Superior temporal gyrus (tissue), 1 donor: ENCODE data around the gene GET4.

Experiments used
- DNase-seq: peaks from one replicate; pipeline ENCODE4 v3.0.0-alpha.2; 2016; ENCODE audit errors: extremely low spot score

GET4 gene

DNA sequence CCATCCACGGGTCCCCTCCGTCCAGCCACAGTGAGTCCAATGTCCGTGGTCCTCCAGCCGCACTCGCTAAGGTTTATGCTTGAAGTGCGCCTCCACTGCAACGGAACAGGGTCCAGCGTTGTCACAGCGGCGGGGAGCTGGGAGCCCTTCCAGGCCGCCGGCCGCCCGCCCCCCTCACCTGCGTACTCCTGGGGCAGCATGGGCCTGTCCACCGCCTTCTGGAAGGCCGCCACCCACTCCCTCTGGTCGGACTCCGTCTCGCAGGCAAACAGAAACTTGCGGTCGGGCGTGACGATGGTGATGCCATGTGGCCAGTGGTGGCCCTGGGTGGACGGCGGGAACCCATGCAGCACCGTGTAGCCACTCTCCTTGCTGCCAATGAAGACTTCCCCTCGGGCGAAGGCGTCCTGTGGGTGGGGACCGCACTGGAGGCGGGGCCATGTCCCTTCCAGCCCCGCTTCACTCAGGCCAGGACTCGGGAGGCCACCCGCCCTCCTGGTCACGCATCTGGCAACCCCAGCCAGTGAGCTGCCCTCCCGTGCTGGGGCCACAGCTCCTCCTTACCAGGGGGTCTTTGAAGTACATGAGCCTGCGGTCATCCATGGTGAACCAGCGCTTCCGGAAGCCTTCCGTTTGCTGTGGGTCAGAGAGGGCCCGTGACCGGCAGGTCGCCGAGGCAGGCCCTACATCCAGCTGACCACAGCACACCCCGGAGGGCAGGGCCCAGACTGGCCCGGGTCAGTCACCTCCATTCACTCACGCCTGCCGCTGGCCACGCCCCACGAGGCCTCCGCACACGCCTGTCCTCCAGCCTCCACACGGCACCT, 22.7 kb downstream of the GET4 start:
- DNase-seq, result no peak

DNA sequence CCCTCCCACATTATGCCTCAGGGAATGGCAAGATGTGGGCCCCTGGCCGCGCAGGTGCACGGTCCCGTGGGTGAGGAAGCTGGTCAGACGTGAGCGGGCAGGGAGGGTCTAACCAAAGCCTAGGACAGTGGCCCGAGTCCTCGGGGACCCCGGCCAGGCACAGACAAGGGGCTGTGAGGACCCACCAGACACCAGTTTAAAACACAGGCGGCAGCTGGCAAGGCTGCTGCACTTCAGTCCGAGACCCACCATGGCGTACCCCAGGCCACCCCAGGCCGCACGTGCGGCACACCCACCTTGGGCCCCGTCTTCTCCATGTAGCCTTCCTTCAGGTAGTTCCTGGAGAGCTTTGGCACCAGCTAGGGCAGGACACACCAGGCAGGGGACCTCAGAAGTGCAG, 23.5 kb downstream of the GET4 start:
- DNase-seq, result no peak

DNA sequence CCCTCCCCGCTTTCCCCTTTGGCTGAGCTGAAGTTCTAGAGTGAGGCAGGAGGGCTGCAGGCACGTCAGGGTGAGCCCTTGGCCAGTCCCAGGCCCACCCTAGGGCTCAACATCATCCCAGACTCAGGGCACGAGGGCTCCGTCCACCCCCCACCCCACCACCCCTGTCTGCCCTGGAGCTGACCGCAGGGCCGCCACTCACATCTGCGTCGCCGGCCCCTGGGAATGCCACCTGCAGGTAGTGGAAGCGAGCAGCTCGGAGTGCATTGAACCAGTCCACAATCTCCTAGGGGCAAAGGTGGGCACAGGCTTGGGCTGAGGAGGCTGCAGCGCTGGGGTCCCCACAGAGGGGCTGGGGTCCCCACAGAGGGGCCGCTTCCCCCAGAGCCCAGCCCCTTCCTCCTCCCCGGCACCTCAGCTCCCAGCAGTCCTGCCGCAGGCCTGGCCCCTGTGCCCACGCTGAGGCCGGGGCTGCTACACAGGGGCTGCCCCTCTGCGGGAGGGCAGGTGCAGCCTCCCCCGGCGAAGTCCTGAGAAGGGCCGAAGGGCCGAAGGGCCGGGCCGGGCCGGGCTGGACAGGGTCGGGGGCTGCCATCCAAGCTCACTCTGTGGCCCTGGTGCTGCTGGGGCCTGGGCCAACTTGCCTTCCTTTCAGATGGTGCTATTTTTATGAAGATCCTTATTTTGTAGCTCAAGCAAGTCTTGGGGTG, 24.1 kb downstream of the GET4 start:
- DNase-seq, result no peak

DNA sequence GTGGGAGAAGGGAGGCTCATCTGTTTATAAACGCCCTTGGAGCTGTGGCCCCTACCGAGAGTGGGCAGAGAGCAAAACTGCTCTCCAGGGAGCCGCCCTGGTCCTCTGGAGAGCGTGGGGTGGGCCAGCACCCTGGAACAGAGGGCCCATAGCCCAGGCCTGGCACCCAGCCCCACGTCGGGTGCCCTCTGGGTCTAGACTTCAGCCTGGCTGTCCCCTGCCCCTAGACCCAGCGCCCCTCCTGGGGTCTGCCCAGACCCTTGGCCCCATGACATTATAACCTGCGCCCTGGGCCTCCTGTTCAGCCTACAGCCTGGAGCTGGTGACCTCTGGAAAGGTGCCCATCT, 24.7 kb downstream of the GET4 start:
- DNase-seq, result no peak

DNA sequence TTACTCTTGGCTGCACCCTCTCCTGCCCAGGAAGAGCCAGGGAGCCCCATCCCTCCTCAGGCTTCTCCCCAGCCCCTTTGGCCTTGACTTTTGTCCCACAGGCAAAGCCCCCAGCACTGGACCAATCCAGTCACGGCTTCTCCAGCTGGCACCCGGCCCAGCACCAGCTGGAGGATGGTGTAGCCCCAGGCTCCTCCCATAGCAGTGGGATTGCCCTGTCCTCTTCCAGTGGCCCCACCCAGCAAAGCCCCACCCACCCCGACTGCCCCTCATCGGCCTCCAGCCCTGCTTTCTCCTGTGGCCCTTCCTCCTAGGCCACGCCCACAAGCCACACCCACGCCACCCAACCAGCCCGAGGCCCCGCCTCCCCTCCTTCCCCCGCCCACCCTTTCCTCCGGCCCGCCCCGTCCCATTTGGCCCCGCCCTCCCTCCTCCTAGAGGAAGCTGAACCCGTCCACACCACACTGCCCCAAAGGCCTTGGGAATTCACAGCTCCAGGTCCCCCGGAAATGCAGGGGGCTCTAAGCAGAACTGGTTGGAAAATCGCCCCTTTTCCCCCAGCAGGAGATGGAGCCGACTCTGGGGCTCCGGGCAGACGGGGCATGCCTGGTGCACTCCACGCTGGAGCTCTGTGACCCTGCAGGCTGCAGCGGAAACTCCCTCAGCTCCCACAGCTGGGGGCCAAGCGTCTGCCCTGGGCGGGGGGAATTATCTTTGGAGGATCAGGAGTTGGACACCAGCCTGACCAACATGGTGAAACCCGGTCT, 25.2 kb downstream of the GET4 start:
- peak; percentile 37 for DNase-seq

DNA sequence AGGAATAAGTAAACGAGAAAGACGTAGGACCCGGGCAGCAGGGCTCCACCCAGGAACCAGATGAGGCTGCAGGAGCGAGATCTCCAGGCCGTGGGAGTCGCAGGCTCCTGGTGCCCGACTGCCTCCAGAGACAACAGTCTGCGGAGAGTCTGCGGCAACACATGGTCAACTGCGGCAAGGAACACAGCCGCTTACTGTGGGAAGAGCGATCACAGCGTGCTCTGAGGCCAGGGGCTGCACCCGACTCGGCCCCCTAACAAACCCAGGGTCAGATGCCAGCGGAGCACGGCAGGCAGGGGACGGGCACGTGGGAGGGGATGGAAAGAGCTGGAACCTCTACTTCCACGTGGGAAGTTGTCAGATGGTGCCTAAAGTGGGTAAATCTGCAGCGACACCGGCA, 26.6 kb downstream of the GET4 start:
- no peak for DNase-seq

DNA sequence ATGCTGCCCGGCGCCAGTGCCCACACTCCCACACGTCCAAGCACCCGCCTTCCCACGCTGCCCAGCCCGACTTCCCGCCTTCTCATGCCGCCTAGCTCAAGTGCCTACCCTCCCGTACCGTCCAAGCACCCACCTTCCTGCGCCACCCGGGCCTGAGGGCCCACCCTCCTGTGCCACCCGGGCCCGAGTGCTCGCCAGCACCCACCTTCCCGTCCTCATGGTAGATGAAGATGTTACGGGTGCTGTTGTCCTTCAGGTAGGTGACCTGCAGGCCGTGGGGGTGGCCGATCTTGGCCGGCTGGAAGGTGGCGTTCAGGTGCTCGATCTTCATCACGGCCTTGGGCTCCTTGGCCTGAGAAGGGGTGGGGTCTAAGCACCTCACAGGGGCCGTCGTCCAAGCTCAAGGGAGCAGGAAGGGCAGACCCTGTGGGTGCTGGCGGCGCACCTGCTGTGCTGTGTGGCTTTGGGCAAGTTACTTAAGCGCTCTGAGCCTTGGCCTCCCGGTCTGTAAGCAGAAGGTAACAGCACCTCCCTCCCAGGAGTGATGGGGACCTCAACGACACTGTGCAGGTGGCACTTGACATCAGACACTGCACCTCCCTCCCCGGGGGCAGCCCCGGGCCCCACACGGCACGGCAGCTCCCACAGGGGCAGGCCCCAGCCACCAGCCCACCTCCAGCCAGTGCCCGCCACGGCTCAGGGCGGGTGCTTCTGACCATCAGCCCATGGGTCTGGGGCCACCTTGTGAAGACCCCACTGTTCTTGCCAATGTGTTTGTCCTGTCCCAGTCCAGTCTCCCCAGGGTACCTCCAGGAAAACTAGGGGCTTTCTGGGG, 27.8 kb downstream of the GET4 start:
- DNase-seq, result no peak

DNA sequence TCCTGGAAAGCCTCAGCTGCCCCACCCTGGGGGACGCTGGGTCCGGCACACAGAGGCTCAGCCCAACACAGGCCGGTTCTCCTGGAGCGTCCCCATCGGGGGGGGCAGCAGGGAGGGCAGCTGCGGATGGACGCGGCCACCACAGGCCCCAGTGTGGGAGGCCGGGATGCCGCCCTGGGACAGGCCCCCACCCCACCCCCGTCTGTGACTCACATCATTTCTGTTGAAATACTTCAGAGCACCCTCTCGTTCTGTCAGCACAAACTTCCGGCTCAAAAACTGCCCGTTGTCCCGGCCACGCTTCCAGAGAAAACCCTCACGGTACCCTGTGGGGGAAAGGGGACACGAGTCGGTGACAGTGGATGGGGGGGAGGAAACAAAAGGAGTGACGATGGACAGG, 28.5 kb downstream of the GET4 start:
- no peak for DNase-seq

DNA sequence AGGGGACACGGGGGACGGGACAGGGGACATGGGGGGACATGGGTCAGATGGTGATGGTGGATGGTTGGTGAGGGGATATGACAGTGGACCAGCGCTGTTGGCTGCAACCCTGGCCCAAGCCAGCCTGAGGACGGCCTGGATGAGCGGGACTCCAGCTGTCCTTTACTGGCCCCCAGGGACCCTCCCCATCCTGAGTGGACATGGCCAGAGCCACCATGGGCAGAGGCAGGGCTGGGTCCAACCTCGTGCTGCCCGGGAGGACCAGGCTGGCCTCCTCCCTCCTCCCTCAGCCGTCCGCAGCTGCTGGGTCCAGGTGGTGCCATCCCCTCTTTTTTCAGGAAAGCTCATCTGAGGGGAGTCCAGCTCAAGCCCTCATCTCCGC, 30.4 kb downstream of the GET4 start:
- DNase-seq, result no peak

DNA sequence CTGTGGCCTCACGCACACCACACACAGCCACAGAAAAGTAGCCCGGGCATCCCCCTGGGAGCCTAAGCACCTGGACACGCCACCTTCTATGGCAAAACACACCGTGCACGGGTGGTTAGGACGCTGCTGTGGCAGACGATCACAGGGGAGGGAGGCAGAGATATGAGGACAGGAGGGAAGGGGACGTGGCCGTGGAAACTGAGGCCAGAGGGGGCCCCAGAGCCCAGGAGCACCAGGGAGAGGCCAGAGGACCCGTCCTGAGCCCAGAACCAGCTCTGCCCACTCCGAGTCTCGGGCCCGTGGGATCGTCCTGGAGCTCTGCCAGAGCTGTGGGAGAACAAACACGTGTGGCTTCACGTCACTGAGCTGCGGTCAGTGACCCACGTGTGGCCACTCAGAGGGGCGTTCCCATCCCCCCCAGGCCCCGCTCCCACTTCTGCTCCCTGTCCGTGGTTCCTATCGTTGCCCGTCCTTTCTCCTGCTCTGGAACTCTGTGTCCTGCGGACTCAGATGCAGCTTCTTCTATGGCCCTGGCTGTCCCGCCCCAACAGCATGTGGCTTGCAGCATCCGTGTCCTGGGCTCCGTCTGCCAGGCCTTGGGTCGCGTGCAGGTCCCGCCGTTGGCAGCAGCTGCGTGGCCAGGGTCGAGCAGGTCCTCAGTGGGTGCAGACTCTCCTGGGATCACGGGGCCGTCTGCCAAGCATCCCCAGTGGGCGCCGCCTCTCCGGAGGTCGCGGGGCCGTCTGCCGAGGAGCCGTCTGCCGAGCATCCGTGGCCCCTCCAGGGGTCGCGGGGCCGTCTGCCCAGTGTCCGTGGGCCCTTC, 31.0 kb downstream of the GET4 start:
- DNase-seq, result no peak

DNA sequence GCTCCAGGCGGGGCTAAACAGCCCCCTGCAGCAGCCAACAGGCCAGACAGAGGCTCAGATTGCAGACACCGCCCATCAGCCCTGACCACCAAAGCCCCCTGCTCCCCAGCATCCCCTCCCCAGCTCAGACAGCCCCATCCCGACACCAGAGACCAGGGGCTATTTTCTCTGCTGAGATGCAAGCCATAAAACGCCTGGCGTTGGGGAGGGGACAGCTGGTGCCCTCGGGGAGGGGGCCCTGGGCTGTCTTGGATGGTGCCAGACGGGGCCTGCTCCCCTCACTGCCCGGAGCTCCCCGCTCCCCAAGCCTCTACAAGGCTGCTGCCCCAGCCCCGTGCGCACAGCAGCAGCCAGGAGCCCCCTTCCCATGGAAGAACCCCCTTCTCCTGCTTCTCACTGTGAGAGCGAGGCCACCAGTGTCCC, 31.8 kb downstream of the GET4 start:
- DNase-seq, result no peak

DNA sequence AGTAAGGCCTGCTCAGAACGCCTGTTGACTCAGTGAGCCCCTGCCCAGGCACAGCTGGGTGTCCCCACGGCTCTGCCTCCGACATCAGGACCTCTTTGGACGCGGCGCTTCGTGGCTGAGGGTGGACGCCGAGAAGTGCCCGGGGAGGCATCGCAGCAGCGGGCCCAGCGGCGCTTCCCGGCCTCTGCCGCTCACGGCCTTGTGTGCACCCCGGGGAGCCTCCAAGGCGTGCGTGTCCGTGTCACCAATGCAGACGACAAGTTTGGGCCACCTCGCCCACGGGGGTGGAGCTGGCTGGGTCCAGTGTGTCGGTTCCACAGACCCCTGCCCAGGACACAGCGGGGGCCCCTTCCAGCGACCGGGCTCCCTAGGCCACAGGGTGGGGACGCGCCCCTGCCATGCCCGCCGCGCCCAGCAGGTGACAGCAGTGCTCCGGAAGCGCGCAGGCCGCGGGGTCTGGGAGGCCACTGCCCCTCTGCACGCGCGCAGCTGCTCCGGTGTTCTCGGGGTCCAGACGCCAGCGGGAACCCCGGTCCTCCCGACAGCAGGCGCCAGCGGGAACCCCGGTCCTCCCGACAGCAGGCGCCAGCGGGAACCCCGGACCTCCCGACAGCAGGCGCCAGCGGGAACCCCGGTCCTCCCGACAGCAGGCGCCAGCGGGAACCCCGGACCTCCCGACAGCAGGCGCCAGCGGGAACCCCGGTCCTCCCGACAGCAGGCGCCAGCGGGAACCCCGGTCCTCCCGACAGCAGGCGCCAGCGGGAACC, 32.4 kb downstream of the GET4 start:
- DNase-seq, result peak; percentile 55

DNA sequence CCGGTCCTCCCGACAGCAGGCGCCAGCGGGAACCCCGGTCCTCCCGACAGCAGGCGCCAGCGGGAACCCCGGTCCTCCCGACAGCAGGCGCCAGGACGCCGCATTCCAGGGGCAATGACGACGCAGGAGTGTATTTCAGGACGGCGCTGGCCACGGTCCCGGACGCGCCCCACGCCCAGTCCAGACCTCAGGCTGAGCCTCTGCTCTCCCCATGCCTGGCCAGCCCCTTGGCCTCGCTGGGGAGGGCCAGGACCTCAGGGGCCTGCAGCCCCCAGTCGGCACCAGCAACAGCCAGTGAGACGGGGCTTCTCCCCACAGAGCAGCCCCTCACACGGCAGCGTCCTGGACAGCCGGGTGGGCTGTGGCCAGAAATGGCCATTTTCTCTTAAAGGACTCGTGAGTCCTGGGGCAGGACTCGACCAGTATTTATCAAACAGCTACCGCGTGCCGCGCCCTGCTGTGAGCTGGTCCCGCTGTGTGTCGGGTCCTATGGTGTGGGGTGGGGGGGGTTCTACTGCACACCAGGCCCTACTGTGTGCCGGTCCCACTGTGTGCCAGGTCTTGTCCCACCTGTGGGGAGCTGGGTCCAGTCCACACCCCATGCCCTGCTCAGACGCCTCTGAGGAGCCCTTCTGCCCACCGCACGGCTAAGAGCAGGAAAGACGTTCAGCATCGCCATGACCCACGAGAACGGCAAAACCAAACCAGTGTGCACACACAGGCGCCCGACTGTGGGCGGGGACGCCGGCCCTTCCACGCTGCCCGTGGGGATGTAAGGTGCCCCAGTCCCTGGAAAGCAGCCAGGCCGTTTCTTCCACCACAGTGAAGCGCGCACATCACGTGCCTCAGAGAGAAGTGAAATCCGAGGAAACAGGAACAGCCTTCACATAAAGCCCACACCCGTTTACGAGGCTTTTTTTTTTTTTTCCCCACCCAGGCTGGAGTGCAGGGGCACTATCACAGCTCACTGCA, 33.3 kb downstream of the GET4 start:
- DNase-seq, result peak; percentile 63

DNA sequence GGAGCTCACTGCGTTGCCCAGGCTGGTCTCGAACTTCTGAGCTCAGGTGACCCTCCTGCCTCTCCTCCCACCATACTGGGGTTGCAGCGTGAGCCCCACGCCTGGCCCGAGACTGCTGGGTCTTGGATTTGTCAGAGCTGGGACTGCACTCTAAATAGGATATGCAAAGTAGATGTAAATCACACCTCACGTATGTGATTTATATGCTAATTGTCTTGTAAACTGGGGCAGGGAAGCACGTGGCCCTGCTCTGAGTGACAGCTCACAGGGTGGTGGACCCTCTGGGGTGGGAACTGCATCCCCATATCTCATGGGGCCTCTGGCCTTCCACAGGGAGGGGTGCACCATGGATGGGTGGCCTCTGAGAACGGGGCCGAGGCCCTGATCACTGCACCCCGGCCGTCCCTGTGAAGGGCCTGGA, 34.1 kb downstream of the GET4 start:
- DNase-seq, result no peak

DNA sequence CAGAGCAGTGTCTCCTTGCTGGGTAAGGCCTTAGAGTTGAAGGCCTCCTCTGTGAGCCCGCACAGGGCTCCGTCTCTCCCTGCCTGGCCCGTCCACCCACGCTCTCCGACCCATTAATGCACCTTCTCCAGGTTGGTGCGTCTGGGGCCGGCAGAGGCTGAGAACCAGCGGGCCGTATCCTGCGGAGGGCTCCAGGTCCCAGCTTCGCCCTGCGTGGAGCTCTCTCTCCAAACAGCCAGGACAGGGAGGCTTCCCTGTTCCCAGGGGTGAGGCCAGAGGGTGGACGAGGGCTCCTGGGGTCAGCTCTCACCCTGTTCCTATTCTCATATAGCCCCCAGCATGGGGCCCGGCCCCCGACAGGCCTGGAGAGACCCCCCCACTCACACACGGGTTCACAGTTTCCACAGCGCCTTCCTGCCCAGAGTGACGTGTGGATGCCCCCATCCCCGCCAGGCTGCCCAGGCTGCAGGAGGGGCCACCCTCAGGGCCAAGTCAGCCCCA, 34.6 kb downstream of the GET4 start:
- no peak for DNase-seq

DNA sequence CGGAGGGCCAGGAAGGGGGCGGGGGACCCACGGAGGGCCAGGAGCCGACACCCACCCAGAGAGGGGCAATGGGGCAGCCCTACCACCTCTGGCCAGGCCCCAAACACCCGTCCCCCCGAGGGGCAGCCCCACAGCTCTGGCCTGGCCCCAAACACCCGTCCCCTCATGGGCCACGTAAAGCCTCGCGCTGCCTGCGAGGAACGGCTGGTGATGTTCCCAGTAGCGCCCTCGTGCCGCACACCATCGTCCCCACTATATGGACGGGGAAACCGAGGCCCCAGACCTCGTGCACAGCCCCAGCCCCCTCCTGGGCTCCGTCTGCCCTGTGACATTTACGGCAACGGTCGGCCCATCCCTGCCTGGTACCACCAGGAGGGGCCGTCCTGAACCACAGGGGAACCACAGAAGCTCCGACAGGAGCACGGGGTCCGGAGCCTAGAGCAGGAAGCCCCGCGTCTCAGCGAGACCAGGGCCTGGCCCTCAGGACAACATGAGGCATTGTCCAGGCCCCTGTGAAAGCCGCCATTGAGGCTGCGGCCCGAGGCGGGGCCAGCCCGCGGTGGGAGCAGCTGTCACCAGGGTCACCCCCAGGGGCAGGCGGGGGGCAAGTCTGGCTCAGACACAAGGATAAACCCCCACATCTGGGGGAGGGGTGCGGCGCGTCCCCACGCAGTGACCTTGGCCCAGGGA, 35.6 kb downstream of the GET4 start:
- peak; percentile 81 for DNase-seq

DNA sequence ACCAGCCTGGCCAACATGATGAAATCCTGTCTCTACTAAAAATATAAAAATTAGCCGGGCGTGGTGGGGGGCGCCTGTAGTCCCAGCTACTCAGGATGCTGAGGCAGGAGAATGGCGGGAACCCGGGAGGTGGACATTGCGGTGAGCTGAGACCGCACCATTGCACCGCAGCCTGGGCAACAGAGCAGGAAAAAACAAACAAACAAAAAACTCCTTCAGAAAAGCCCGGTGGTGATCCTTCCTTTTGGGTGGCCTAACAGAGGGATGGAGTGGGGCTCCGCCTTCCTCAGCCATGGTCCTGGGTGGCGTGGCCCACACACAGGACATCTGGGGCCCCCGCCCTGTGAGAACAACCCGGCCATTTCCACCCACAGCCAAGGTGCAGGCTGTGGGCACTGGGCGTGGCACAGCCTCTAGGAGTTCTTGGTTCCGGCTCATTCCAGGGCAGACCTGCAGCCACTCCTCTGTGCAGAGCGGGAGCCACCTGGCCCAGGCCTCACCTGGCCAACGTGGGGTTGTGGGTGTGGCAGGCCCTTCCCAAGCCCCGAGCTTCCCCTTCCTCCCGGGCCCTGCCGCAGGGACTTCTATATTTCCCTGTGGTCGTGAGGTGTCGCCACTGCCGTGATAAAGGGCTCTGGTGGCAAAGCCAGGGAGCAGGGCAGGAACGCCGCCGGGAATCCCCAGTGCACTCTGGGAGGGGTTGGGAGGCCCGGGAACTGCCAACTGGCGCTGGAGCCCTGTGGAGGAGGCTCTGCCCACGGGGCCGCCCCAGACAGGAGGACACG, 37.6 kb downstream of the GET4 start:
- DNase-seq, result peak; percentile 81
